ENCODE measurements around the gene NEU4. TPM values are rescaled to one million over a fixed set of nuclear protein-coding genes. Genes with fewer than 3 reads are reported as not detected.

Gene NEU4
- total and polyA plus RNA-seq, 5 experiments from 2014 or later: not detected

GRCh38 chr2:241865957-241866789, 57.2 kb downstream of the NEU4 start:
- H3K27me3 Mint-ChIP-seq: peaks cover 24 to 44% (median 39%) of the 10 kb centered on the region in 5 donors
- H3K4me1 Mint-ChIP-seq: peaks cover 37 to 71% (median 56%) of the 10 kb centered on the region in 4 donors
- H3K9me3 Mint-ChIP-seq: no peaks in the 10 kb centered on the region
- peak in 1 of 2 donors; percentile 27 for ATAC-seq
- POLR2A ChIA-PET: interaction anchor here (0.7 to 2.0 kb wide), 4 partner anchors 13 to 179 kb away, joined by 3 to 7 read pairs (median 4); partner anchors contain the start of gene DTYMK
- no peaks in the 10 kb centered on the region for H3K36me3 Mint-ChIP-seq
- H3K27ac Mint-ChIP-seq: peak overlapping the region in 7 of 10 donors; percentile 4 to 91 (median 38)
- no peak for DNase-seq
- H3K4me3 Mint-ChIP-seq: peak overlapping the region in 6 of 10 donors; percentile 6 to 85 (median 36)

Other genes starting within 250 kb of the NEU4 start
- 10 to 100 TPM; 28.4 to 31.8 TPM for gene THAP4, start 172.0 kb upstream of the NEU4 start, total RNA-seq
- gene THAP4, start 172.0 kb upstream of the NEU4 start, polyA plus RNA-seq: 10 to 100 TPM; 29.6 to 58.4 (median 38.9) TPM
- 100 to 1,000 TPM; 103 to 104 TPM for gene ATG4B, start 171.5 kb upstream of the NEU4 start, total RNA-seq
- 10 to 100 TPM; 45.8 to 60.1 (median 46.5) TPM for gene ATG4B, start 171.5 kb upstream of the NEU4 start, polyA plus RNA-seq
- gene DTYMK, start 122.4 kb upstream of the NEU4 start, total RNA-seq: 10 to 100 TPM; 19.8 to 21.2 TPM
- 10 to 100 TPM; 36.3 to 40.7 (median 38.6) TPM for gene DTYMK, start 122.4 kb upstream of the NEU4 start, polyA plus RNA-seq
- gene ING5, start 107.2 kb upstream of the NEU4 start, total RNA-seq: 10 to 100 TPM; 73.1 to 80.8 TPM
- gene ING5, start 107.2 kb upstream of the NEU4 start, polyA plus RNA-seq: 10 to 100 TPM; 16.4 to 23.5 (median 17.4) TPM
- 10 to 100 TPM; 47.6 to 51.6 TPM for gene D2HGDH, start 74.6 kb upstream of the NEU4 start, total RNA-seq
- gene D2HGDH, start 74.6 kb upstream of the NEU4 start, polyA plus RNA-seq: 1 to 10 TPM; 1.5 to 6.8 (median 2.7) TPM
- not detected for gene GAL3ST2, start 32.4 kb upstream of the NEU4 start, total RNA-seq
- not detected for gene GAL3ST2, start 32.4 kb upstream of the NEU4 start, polyA plus RNA-seq
- gene PDCD1, start 49.7 kb downstream of the NEU4 start, total RNA-seq: under 1 TPM; 0.23 to 0.47 TPM
- gene PDCD1, start 49.7 kb downstream of the NEU4 start, polyA plus RNA-seq: 1 to 10 TPM in 1 of 3 donors, under 1 TPM in 2; 0.15 to 6.0 (median 0.60) TPM
- not detected for gene RTP5, start 60.5 kb downstream of the NEU4 start, total RNA-seq
- not detected for gene RTP5, start 60.5 kb downstream of the NEU4 start, polyA plus RNA-seq